Activated CD4-positive, alpha-beta T cell treated with anti-CD3 and anti-CD28 coated beads, Interleukin-2, amount 10 ng/mL, durations not matched to agents 24 days and 14 days (primary cell): ENCODE results near the gene SEMG2. TPM values are rescaled to one million over a fixed set of nuclear protein-coding genes. Genes with fewer than 3 reads are reported as not detected.

Experiments used
- DNase-seq: peaks from one replicate; pipeline ENCODE4 v3.0.0; 2022
- H3K27ac Mint-ChIP-seq: one replicate; pipeline ENCODE4 v1.8.0; 2022; ENCODE audit warnings: mild to moderate bottlenecking, mixed read lengths
- H3K27me3 Mint-ChIP-seq: one replicate; pipeline ENCODE4 v1.8.0; 2022; ENCODE audit warnings: mixed read lengths
- H3K36me3 Mint-ChIP-seq: one replicate; pipeline ENCODE4 v1.8.0; 2022; ENCODE audit warnings: low read depth, mild to moderate bottlenecking, mixed read lengths
- H3K4me1 Mint-ChIP-seq: one replicate; pipeline ENCODE4 v1.8.0; 2021; ENCODE audit warnings: mixed read lengths
- H3K4me3 Mint-ChIP-seq: one replicate; pipeline ENCODE4 v1.8.0; 2022; ENCODE audit warnings: mild to moderate bottlenecking, moderate library complexity, mixed read lengths
- H3K9me3 Mint-ChIP-seq: one replicate; pipeline ENCODE4 v1.8.0; 2021; ENCODE audit warnings: mixed read lengths
- intact Hi-C: fragments of 100-400 bp; cut with micrococcal nuclease; formaldehyde crosslinking; loops from one replicate; pipeline ENCODE4 v1.15.1; 2023
- total RNA-seq: library from RNA; stranded (reverse); gene quantifications from 2 replicates; pipeline ENCODE4 v1.2.3, GENCODE V29; 2022

SEMG2 gene
- total RNA-seq, 1 donor from 2014 or later: not detected

GRCh38 chr20:45253261-45253660 lies 32.1 kb downstream of the SEMG2 start:
- no peak overlapping the region for H3K4me3 Mint-ChIP-seq
- no peaks in the 10 kb centered on the region for H3K9me3 Mint-ChIP-seq
- intact Hi-C loops: no loop called here
- DNase-seq: no peak
- no peak overlapping the region for H3K27ac Mint-ChIP-seq
- peaks cover 7% of the 10 kb centered on the region for H3K4me1 Mint-ChIP-seq
- no peaks in the 10 kb centered on the region for H3K36me3 Mint-ChIP-seq
- peaks cover 36% of the 10 kb centered on the region for H3K27me3 Mint-ChIP-seq

GRCh38 chr20:45254383-45255262 lies 33.5 kb downstream of the SEMG2 start, which contains the start of gene SLPI:
TSS of gene SLPI (minus strand) at chr20:45254564. CDS start at chr20:45254543, 21 bp downstream.
- Mint-ChIP-seq H3K4me3 (no peak within 1 kb of the TSS), H3K27ac (no peak within 1 kb of the TSS), H3K9me3 (no peaks in the 10 kb centered on the region), H3K36me3 (no peaks in the 10 kb centered on the region), H3K4me1 (peaks cover 7% of the 10 kb centered on the region), H3K27me3 (peaks cover 31% of the 10 kb centered on the region)
- DNase-seq: no peak
- intact Hi-C loops: no loop called here

GRCh38 chr20:45257161-45257560 lies 36.0 kb downstream of the SEMG2 start:
- Mint-ChIP-seq H3K36me3 (no peaks in the 10 kb centered on the region), H3K27me3 (peaks cover 23% of the 10 kb centered on the region)

DNA sequence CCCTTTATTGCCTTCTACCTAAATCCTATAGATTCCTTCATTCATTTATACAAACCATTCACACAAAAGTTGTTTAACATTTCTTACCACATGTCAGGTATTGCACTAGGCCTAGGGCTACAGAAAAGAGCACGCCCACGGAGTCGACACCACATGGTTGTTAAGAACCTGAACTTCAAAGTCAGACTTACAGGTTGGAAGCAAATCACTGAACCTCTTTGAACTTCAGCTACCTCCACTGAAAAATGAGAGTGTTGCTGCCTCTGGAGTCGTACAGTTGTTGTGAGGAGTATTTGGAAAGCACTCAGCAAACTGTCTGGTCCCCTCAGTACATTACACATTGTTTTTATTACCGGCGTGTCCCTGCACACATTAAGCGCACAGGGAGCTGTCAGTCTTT lies 36.5 kb downstream of the SEMG2 start:
- Mint-ChIP-seq H3K27ac (no peak overlapping the region), H3K4me3 (no peak overlapping the region), H3K27me3 (peaks cover 25% of the 10 kb centered on the region), H3K9me3 (no peaks in the 10 kb centered on the region), H3K36me3 (no peaks in the 10 kb centered on the region), H3K4me1 (peaks cover 7% of the 10 kb centered on the region)
- intact Hi-C loops: no loop called here
- peak; percentile 40 for DNase-seq

More at GRCh38 chr20:45257161-45257560, 36.0 kb downstream of the SEMG2 start:
- peaks cover 7% of the 10 kb centered on the region for H3K4me1 Mint-ChIP-seq
- intact Hi-C loops: no loop called here
- no peak overlapping the region for H3K27ac Mint-ChIP-seq
- DNase-seq: no peak
- H3K4me3 Mint-ChIP-seq: no peak overlapping the region
- no peaks in the 10 kb centered on the region for H3K9me3 Mint-ChIP-seq

- DNase-seq: no peak
- Mint-ChIP-seq H3K36me3 (no peaks in the 10 kb centered on the region), H3K4me1 (peaks cover 7% of the 10 kb centered on the region), H3K9me3 (no peaks in the 10 kb centered on the region), H3K27ac (no peak overlapping the region), H3K27me3 (peaks cover 28% of the 10 kb centered on the region), H3K4me3 (no peak overlapping the region)
- intact Hi-C loops: no loop called here
Measured at GRCh38 chr20:45258259-45258658, 37.1 kb downstream of the SEMG2 start.

DNA sequence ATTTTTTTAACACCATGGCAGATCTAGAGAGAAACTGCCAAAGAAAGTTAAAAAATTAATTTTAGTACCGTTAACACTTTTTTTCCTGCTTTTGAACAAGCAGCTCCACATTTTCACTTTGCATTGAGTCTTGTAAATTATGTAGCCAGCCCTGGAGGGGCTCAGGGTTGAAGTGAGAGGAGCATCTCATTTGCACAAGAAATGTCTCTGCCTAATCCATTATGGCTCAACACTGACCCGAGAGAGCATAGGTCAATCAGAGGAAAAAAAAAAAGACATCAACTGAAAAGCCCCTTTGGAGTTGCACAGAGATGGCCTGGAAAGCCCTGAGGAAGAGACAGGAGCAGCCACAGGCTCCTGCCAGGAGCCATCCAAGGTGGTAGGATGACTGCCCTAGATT lies 37.5 kb downstream of the SEMG2 start:
- H3K36me3 Mint-ChIP-seq: no peaks in the 10 kb centered on the region
- intact Hi-C loops: no loop called here

DNA sequence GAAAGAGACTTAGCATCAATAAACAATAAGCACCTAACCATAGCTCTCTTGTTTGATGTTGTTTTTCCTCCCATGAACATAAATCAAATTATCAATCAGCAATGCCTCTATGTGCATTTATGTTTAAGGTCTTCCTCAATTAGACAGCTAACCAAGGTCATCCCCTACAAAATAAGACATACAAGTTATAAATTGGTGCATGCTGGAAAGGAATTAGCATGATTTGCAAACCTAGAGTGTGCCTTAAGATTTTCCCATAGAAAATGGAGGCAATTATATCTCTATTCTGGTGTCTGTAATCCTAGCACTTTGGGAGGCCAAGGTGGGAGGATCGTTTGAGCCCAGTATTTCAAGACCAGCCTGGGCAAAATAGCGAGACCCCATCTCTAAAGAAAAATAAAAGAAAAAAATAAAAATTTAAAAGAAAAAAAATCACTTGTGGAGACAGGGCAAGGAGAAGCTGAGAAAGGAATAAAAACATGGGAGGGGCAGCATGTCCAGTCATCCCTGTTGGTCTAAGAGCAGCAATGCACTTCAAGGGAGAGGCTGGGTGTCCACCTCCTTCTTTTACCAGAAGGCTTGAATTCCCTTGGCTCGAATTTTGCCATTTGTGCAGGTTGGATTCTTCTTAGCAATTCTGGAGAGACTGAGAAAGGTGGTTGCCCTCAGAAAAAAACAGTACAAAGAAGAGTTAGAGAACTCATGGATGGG lies 42.5 kb downstream of the SEMG2 start:
- intact Hi-C loops: no loop called here
- Mint-ChIP-seq H3K9me3 (no peaks in the 10 kb centered on the region), H3K4me3 (no peak overlapping the region), H3K4me1 (no peaks in the 10 kb centered on the region), H3K36me3 (no peaks in the 10 kb centered on the region), H3K27me3 (peaks cover 48% of the 10 kb centered on the region), H3K27ac (no peak overlapping the region)
- DNase-seq: peak; percentile 18

More for the DNA sequence above, 37.5 kb downstream of the SEMG2 start:
- H3K27ac Mint-ChIP-seq: no peak overlapping the region
- H3K27me3 Mint-ChIP-seq: peaks cover 31% of the 10 kb centered on the region
- peaks cover 7% of the 10 kb centered on the region for H3K4me1 Mint-ChIP-seq
- no peaks in the 10 kb centered on the region for H3K9me3 Mint-ChIP-seq
- DNase-seq: no peak
- no peak overlapping the region for H3K4me3 Mint-ChIP-seq

DNA sequence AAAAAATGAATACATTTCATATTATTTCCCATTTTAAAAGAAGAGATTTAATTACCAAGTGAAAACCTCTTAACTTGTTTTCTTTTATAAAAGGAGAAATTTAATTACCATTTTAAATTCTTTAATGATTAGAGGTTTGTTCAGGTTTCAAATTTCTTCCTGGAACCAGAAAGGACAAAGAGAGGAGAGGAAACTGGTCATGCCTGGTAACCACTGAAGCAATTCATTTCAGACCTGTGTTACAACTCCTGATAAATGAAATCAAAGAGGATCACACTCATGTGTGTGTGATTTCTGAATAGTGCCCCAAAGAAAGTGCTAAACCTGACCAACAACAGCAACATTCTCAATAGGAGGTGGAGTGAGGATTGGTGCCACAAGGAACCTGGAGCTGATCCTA lies 45.8 kb downstream of the SEMG2 start:
- Mint-ChIP-seq H3K27ac (no peak overlapping the region), H3K27me3 (peaks cover 50% of the 10 kb centered on the region), H3K4me3 (no peak overlapping the region), H3K36me3 (no peaks in the 10 kb centered on the region), H3K4me1 (no peaks in the 10 kb centered on the region), H3K9me3 (no peaks in the 10 kb centered on the region)
- intact Hi-C loops: no loop called here
- DNase-seq: no peak

GRCh38 chr20:45268531-45268930 lies 47.4 kb downstream of the SEMG2 start:
- intact Hi-C loops: no loop called here
- H3K27ac Mint-ChIP-seq: no peak overlapping the region
- peak; percentile 41 for DNase-seq
- H3K4me3 Mint-ChIP-seq: no peak overlapping the region
- H3K4me1 Mint-ChIP-seq: no peaks in the 10 kb centered on the region
- peaks cover 49% of the 10 kb centered on the region for H3K27me3 Mint-ChIP-seq
- H3K9me3 Mint-ChIP-seq: no peaks in the 10 kb centered on the region
- no peaks in the 10 kb centered on the region for H3K36me3 Mint-ChIP-seq

- Mint-ChIP-seq H3K4me3 (no peak overlapping the region), H3K27ac (no peak overlapping the region), H3K36me3 (no peaks in the 10 kb centered on the region), H3K27me3 (peaks cover 54% of the 10 kb centered on the region), H3K9me3 (no peaks in the 10 kb centered on the region), H3K4me1 (no peaks in the 10 kb centered on the region)
- intact Hi-C loops: no loop called here
- DNase-seq: no peak
Measured at GRCh38 chr20:45269056-45269455, 47.9 kb downstream of the SEMG2 start.

DNA sequence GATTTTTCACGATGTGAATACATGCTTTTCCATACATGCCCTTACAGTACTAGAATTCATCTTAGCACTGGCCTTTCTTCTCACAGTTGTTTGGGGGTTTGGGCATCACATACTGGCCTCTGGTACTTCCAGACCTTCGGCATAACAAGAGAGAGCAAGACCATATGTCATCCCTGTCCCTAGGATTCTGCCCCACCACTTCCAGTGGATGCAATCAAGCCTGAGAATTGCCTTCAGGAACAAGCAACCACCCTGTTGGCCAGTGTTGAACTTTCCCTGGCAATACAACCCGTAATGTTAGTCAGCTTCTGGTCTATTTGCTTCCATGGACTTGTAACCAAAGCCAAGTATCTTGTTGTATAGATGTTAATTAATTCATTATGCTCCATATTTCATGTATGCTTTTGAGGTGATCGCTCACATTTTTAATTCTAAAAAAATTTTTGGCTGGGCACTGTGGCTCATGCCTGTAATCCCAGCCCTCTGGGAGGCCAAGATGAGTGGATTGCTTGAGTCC lies 48.6 kb downstream of the SEMG2 start:
- intact Hi-C loops: no loop called here
- Mint-ChIP-seq H3K9me3 (no peaks in the 10 kb centered on the region), H3K4me3 (no peak overlapping the region), H3K36me3 (no peaks in the 10 kb centered on the region), H3K4me1 (no peaks in the 10 kb centered on the region), H3K27me3 (peaks cover 57% of the 10 kb centered on the region), H3K27ac (no peak overlapping the region)
- DNase-seq: no peak
